Peyer's patch (tissue), 4 donors: ENCODE data around the gene ANKRD44. TPM values are rescaled to one million over a fixed set of nuclear protein-coding genes. Genes with fewer than 3 reads are reported as not detected.

Source experiments
- DNase-seq, 3 donors: peaks; one replicate each; pipeline ENCODE4 v3.0.0-alpha.2; 2017 to 2019
- H3K27ac ChIP-seq, 4 donors: fragments of 200-600 bp; sonication (generic); one replicate each; pipeline ENCODE4 v1.5.1; 2016 to 2019
- H3K27me3 ChIP-seq, 2 donors: fragments of 200-600 bp; sonication (generic); one replicate each; pipeline ENCODE4 v1.5.1; 2019
- H3K36me3 ChIP-seq, 3 donors: fragments of 200-600 bp; sonication (generic); one replicate each; pipeline ENCODE4 v1.5.1; 2016 to 2019
- H3K4me1 ChIP-seq, 4 donors: fragments of 200-600 bp; sonication (generic); one replicate each; pipeline ENCODE4 v1.5.1; 2016 to 2019
- H3K4me3 ChIP-seq, 4 donors: fragments of 200-600 bp; sonication (generic); 1 replicate in 3 of 4; 2 replicates in 1 of 4; pipeline ENCODE4 v1.5.1; 2016 to 2019; ENCODE audit warnings: mild to moderate bottlenecking in 1 of 4
- H3K9me3 ChIP-seq, 4 donors: fragments of 200-600 bp; sonication (generic); one replicate each; pipeline ENCODE4 v1.5.1; 2016 to 2019; ENCODE audit warnings: mild to moderate bottlenecking in 1 of 4
- CTCF ChIP-seq, 6 experiments: fragments of 450-650 bp in 4 of 6; fragments of 200-600 bp in 2 of 6; sonication (generic) in 1 of 6; IDR thresholded peaks; one replicate each; pipeline ENCODE4 v1.5.1; 2017 to 2019; ENCODE audit warnings: antibody characterized with exemption in 6 of 6, mild to moderate bottlenecking in 3 of 6, moderate library complexity in 1 of 6
- POLR2A ChIP-seq, 2 donors: fragments of 450-650 bp; IDR thresholded peaks; one replicate each; pipeline ENCODE4 v1.5.1; 2017; ENCODE audit warnings: antibody characterized with exemption in 2 of 2, mild to moderate bottlenecking in 2 of 2, moderate library complexity in 2 of 2
- total RNA-seq, 4 donors: library from RNA; depleted of rRNA; stranded (reverse); fragments of >200 nt; gene quantifications; one replicate each; pipeline ENCODE4 v1.1.0, GENCODE V29; 2016

Gene ANKRD44
- total RNA-seq, 4 donors from 2014 or later = 24.8 to 215 (median 32.0) TPM

- TF ChIP-seq CTCF (IDR thresholded peaks at IDR 0.05) = no peak
- no peak for TF ChIP-seq POLR2A (IDR thresholded peaks at IDR 0.05)
- Histone ChIP-seq H3K9me3 (no peaks in the 10 kb centered on the region), H3K27ac (peak overlapping the region in 3 of 4 donors; percentile 1 to 64 (median 44)), H3K36me3 (no peaks in the 10 kb centered on the region), H3K4me3 (no peak overlapping the region), H3K4me1 (peaks cover 0 to 26% (median 19%) of the 10 kb centered on the region in 4 donors), H3K27me3 (no peaks in the 10 kb centered on the region)
- DNase-seq = no peak
These were observed 72.6 kb downstream of the ANKRD44 start for GRCh38 chr2:197238043-197238365.

GRCh38 chr2:197237291-197238042 is 73.1 kb downstream of the ANKRD44 start:
- H3K4me1 ChIP-seq = peaks cover 0 to 26% (median 19%) of the 10 kb centered on the region in 4 donors
- no peak overlapping the region for H3K4me3 ChIP-seq
- TF ChIP-seq POLR2A (IDR thresholded peaks at IDR 0.05) = no peak
- TF ChIP-seq CTCF (IDR thresholded peaks at IDR 0.05) = no peak
- no peak for DNase-seq
- H3K27ac ChIP-seq = peak overlapping the region; percentile 1 to 64 (median 40)
- no peaks in the 10 kb centered on the region for H3K27me3 ChIP-seq
- H3K9me3 ChIP-seq = no peaks in the 10 kb centered on the region
- H3K36me3 ChIP-seq = no peaks in the 10 kb centered on the region

- no peak overlapping the region for H3K27ac ChIP-seq
- no peaks in the 10 kb centered on the region for H3K9me3 ChIP-seq
- TF ChIP-seq POLR2A (IDR thresholded peaks at IDR 0.05) (no peak), CTCF (IDR thresholded peaks at IDR 0.05) (no peak)
- no peaks in the 10 kb centered on the region for H3K36me3 ChIP-seq
- H3K27me3 ChIP-seq = no peaks in the 10 kb centered on the region
- peaks cover 0 to 26% (median 19%) of the 10 kb centered on the region in 4 donors for H3K4me1 ChIP-seq
- no peak overlapping the region for H3K4me3 ChIP-seq
- DNase-seq = no peak
These were observed 73.8 kb downstream of the ANKRD44 start for GRCh38 chr2:197236816-197237215.

- no peaks in the 10 kb centered on the region for H3K27me3 ChIP-seq
- H3K4me1 ChIP-seq = peaks cover 0 to 26% (median 19%) of the 10 kb centered on the region in 4 donors
- no peaks in the 10 kb centered on the region for H3K36me3 ChIP-seq
- no peak overlapping the region for H3K4me3 ChIP-seq
- DNase-seq = no peak
- no peak for TF ChIP-seq POLR2A (IDR thresholded peaks at IDR 0.05)
- TF ChIP-seq CTCF (IDR thresholded peaks at IDR 0.05) = no peak
- no peak overlapping the region for H3K27ac ChIP-seq
- H3K9me3 ChIP-seq = no peaks in the 10 kb centered on the region
These were observed 74.4 kb downstream of the ANKRD44 start for GRCh38 chr2:197236159-197236558.

GRCh38 chr2:197235711-197236110 is 74.9 kb downstream of the ANKRD44 start:
- no peak for TF ChIP-seq POLR2A (IDR thresholded peaks at IDR 0.05)
- H3K27me3 ChIP-seq = no peaks in the 10 kb centered on the region
- no peaks in the 10 kb centered on the region for H3K36me3 ChIP-seq
- H3K4me3 ChIP-seq = no peak overlapping the region
- H3K27ac ChIP-seq = no peak overlapping the region
- H3K4me1 ChIP-seq = peaks cover 0 to 26% (median 19%) of the 10 kb centered on the region in 4 donors
- no peaks in the 10 kb centered on the region for H3K9me3 ChIP-seq
- DNase-seq = no peak

- Histone ChIP-seq H3K36me3 (no peaks in the 10 kb centered on the region), H3K4me1 (peaks cover 0 to 26% (median 21%) of the 10 kb centered on the region in 4 donors), H3K9me3 (no peaks in the 10 kb centered on the region), H3K27ac (no peak overlapping the region), H3K27me3 (no peaks in the 10 kb centered on the region), H3K4me3 (no peak overlapping the region)
- TF ChIP-seq POLR2A (IDR thresholded peaks at IDR 0.05) (no peak), CTCF (IDR thresholded peaks at IDR 0.05) (no peak)
- DNase-seq = no peak
These were observed 75.8 kb downstream of the ANKRD44 start for GRCh38 chr2:197234671-197235191.
